Measurements from ENCODE around the gene ANKRD44. TPM values are rescaled to one million over a fixed set of nuclear protein-coding genes. Genes with fewer than 3 reads are reported as not detected.

The ANKRD44 gene
- total RNA-seq, 1 experiment from 2014 or later = 2.4 TPM

GRCh38 chr2:197201874-197202273 lies 108.7 kb downstream of the ANKRD44 start:
- DNase-seq (no peak), ATAC-seq (no peak)
- intact Hi-C loops (cut with micrococcal nuclease) = no loop called here
- Histone ChIP-seq H3K9ac (ENCODE audit: low read length) (no peak overlapping the region), H3K27ac (ENCODE audit: low read length) (no peak overlapping the region), H3K4me1 (ENCODE audit: insufficient read depth, low read length) (no peaks in the 10 kb centered on the region), H3K9me3 (ENCODE audit: low read length) (no peaks in the 10 kb centered on the region), H4K20me1 (ENCODE audit: low read length) (no peaks in the 10 kb centered on the region), H3K9me2 (replicated peaks; ENCODE audit: low read length) (no peaks in the 10 kb centered on the region), H3K4me3 (ENCODE audit: low read length) (no peak overlapping the region), H3K79me2 (ENCODE audit: low read length) (no peaks in the 10 kb centered on the region), H2AFZ (ENCODE audit: low read length) (no peak overlapping the region), H3F3A (ENCODE audit: low read length, unreplicated experiment) (no peaks in the 10 kb centered on the region), H3K36me3 (ENCODE audit: low read depth, low read length) (no peaks in the 10 kb centered on the region), H3K27me3 (ENCODE audit: low read length) (no peaks in the 10 kb centered on the region), H3K4me2 (ENCODE audit: low read length) (no peak overlapping the region)
- no TSS peak for BruUV-seq (replicated peaks)
- ChIA-PET POLR2A (ENCODE audit: unreplicated experiment) (no interaction called here), CTCF (no interaction called here)
- TF ChIP-seq, protein P1, sequence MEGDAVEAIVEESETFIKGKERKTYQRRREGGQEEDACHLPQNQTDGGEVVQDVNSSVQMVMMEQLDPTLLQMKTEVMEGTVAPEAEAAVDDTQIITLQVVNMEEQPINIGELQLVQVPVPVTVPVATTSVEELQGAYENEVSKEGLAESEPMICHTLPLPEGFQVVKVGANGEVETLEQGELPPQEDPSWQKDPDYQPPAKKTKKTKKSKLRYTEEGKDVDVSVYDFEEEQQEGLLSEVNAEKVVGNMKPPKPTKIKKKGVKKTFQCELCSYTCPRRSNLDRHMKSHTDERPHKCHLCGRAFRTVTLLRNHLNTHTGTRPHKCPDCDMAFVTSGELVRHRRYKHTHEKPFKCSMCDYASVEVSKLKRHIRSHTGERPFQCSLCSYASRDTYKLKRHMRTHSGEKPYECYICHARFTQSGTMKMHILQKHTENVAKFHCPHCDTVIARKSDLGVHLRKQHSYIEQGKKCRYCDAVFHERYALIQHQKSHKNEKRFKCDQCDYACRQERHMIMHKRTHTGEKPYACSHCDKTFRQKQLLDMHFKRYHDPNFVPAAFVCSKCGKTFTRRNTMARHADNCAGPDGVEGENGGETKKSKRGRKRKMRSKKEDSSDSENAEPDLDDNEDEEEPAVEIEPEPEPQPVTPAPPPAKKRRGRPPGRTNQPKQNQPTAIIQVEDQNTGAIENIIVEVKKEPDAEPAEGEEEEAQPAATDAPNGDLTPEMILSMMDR (conservative IDR thresholded peaks at IDR 0.05; ENCODE audit: low read depth, low read length) = no peak
- TF ChIP-seq EZH2phosphoT487 (IDR thresholded peaks at IDR 0.05; ENCODE audit: borderline replicate concordance, low read length) (no peak), EZH2 (IDR thresholded peaks at IDR 0.05; ENCODE audit: low read length, unreplicated experiment) (no peak)

- no peak for ATAC-seq
- H3K79me2 ChIP-seq (ENCODE audit: low read length) = no peaks in the 10 kb centered on the region
- H2AFZ ChIP-seq (ENCODE audit: low read length) = no peak overlapping the region
- H3K36me3 ChIP-seq (ENCODE audit: low read depth, low read length) = no peaks in the 10 kb centered on the region
- intact Hi-C loops (cut with micrococcal nuclease) = no loop called here
- H3K4me2 ChIP-seq (ENCODE audit: low read length) = no peak overlapping the region
- H3K4me3 ChIP-seq (ENCODE audit: low read length) = no peak overlapping the region
- H3K4me1 ChIP-seq (ENCODE audit: insufficient read depth, low read length) = no peaks in the 10 kb centered on the region
- no peaks in the 10 kb centered on the region for H3F3A ChIP-seq (ENCODE audit: low read length, unreplicated experiment)
- TF ChIP-seq EZH2 (IDR thresholded peaks at IDR 0.05; ENCODE audit: low read length, unreplicated experiment) (no peak), EZH2phosphoT487 (IDR thresholded peaks at IDR 0.05; ENCODE audit: borderline replicate concordance, low read length) (no peak)
- TF ChIP-seq, protein P1 (conservative IDR thresholded peaks at IDR 0.05; ENCODE audit: low read depth, low read length) = no peak
- POLR2A ChIA-PET (ENCODE audit: unreplicated experiment) = no interaction called here
- CTCF ChIA-PET = no interaction called here
- no peak overlapping the region for H3K27ac ChIP-seq (ENCODE audit: low read length)
- no peaks in the 10 kb centered on the region for H3K27me3 ChIP-seq (ENCODE audit: low read length)
- H3K9me2 ChIP-seq (replicated peaks; ENCODE audit: low read length) = no peaks in the 10 kb centered on the region
- no TSS peak for BruUV-seq (replicated peaks)
- no peak overlapping the region for H3K9ac ChIP-seq (ENCODE audit: low read length)
- no peaks in the 10 kb centered on the region for H4K20me1 ChIP-seq (ENCODE audit: low read length)
- DNase-seq = no peak
- no peaks in the 10 kb centered on the region for H3K9me3 ChIP-seq (ENCODE audit: low read length)
These were observed 109.9 kb downstream of the ANKRD44 start for GRCh38 chr2:197200762-197201058.

DNA sequence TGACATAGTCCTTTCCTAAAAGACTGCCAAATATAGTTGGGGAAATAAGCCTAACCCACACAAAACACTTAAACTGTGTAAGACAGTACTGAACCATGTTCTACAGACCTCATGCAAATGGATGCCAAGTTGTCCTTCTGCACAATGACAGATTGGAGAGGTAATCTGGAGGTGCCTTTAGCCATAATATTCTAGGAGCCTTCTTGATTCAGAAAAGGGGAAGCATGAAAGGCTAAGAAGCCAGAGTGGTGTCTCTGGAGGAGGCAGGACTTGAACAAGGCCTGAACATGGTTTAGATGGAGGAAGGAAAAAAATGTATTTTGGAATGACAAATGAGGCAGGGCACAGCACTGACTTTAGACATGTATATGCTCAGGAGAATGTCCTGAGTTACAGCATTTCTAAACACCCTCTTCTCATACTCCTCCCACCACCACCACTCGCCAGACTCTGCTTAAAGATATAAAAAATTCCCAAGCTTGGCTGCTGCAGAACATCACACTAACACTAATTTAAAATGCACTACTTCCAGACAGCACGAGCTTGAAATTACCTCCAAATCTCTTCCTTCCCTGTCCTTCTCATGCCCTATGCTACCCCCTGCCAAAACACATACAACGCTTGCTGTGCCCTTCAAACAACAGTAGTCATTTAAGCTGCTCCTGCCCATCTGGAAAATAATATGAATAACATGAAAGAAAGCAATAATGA lies 110.4 kb downstream of the ANKRD44 start:
- ChIA-PET CTCF (no interaction called here), POLR2A (ENCODE audit: unreplicated experiment) (no interaction called here)

More for the DNA sequence above, 110.4 kb downstream of the ANKRD44 start:
- H3K9ac ChIP-seq (ENCODE audit: low read length) = no peak overlapping the region
- H3K9me2 ChIP-seq (replicated peaks; ENCODE audit: low read length) = no peaks in the 10 kb centered on the region
- H3K4me3 ChIP-seq (ENCODE audit: low read length) = no peak overlapping the region
- intact Hi-C loops (cut with micrococcal nuclease) = no loop called here
- H3K79me2 ChIP-seq (ENCODE audit: low read length) = no peaks in the 10 kb centered on the region
- no peaks in the 10 kb centered on the region for H3K4me1 ChIP-seq (ENCODE audit: insufficient read depth, low read length)
- no TSS peak for BruUV-seq (replicated peaks)
- no peak for TF ChIP-seq EZH2 (IDR thresholded peaks at IDR 0.05; ENCODE audit: low read length, unreplicated experiment)
- TF ChIP-seq EZH2phosphoT487 (IDR thresholded peaks at IDR 0.05; ENCODE audit: borderline replicate concordance, low read length) = no peak
- TF ChIP-seq, protein P1 (conservative IDR thresholded peaks at IDR 0.05; ENCODE audit: low read depth, low read length) = no peak
- H3K9me3 ChIP-seq (ENCODE audit: low read length) = no peaks in the 10 kb centered on the region
- DNase-seq (no peak), ATAC-seq (no peak)
- no peaks in the 10 kb centered on the region for H3K27me3 ChIP-seq (ENCODE audit: low read length)
- no peaks in the 10 kb centered on the region for H3F3A ChIP-seq (ENCODE audit: low read length, unreplicated experiment)
- no peaks in the 10 kb centered on the region for H3K36me3 ChIP-seq (ENCODE audit: low read depth, low read length)
- no peaks in the 10 kb centered on the region for H4K20me1 ChIP-seq (ENCODE audit: low read length)
- H3K27ac ChIP-seq (ENCODE audit: low read length) = no peak overlapping the region
- H2AFZ ChIP-seq (ENCODE audit: low read length) = no peak overlapping the region
- H3K4me2 ChIP-seq (ENCODE audit: low read length) = no peak overlapping the region

Measured in PC-3 (cell line).